Measurements from ENCODE around the gene HLX. TPM values are rescaled to one million over a fixed set of nuclear protein-coding genes. Genes with fewer than 3 reads are reported as not detected.

The HLX gene
- total and polyA plus RNA-seq, 4 donors = 3.0 to 8.3 (median 6.1) TPM

DNA sequence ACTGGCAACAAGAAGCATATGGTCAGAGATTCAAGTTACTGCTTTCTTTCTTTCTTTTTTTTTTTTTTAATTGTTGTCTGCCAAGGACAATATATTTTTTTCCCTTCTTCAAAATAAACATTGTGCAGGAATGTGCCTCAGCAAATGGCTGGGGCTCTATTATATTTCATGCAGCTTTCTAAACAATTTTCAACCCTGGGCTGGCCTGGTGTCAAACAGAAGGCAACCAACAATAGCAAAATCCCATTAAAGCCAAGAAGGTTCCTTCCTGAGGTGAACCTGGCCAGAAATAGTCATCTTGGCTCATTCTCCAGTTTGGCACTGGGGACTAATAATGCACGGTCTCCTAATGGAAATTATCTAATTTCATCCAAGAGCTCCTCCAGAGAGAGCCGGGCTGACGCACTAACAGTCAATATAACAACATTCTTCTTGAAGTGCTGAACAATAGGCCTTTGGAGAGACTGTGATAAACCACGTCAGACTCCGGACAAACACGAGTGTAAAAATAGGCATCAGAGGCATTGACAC is 35.7 kb upstream of the HLX start:
- Histone ChIP-seq H3K27me3 (ENCODE audit: control insufficient read depth in 4 of 4, insufficient read depth in 4 of 4, low read length in 3 of 4) (no peaks in the 10 kb centered on the region), H3K9me3 (ENCODE audit: control insufficient read depth in 4 of 4, low read length in 3 of 4) (no peaks in the 10 kb centered on the region), H3K4me3 (ENCODE audit: low read depth in 1 of 3, low read length in 3 of 3) (no peak overlapping the region), H3K4me1 (ENCODE audit: control insufficient read depth in 4 of 4, insufficient read depth in 4 of 4, low read length in 3 of 4) (peaks cover 0 to 2% (median 0%) of the 10 kb centered on the region in 4 donors), H3K36me3 (ENCODE audit: control insufficient read depth in 4 of 4, insufficient read depth in 3 of 4, low read depth in 1 of 4, low read length in 3 of 4) (no peaks in the 10 kb centered on the region), H3K9ac (ENCODE audit: low read depth in 1 of 2, low read length in 2 of 2) (no peak overlapping the region), H3K27ac (ENCODE audit: low read depth in 1 of 2, low read length in 2 of 2) (no peak overlapping the region)
- no peak for DNase-seq (ENCODE audit: low spot score)
- peak; percentile 76 for TF ChIP-seq NR2F2 (IDR thresholded peaks at IDR 0.05)
- TF ChIP-seq SP1 (IDR thresholded peaks at IDR 0.05) = peak; percentile 21
- TF ChIP-seq JUND (IDR thresholded peaks at IDR 0.05) = no peak
- no peak for TF ChIP-seq GABPA (IDR thresholded peaks at IDR 0.05 in 1 of 2, conservative IDR thresholded peaks at IDR 0.05 in 1 of 2)
- 74% methylated on average over 6 of the region's 6 CpGs for WGBS

DNA sequence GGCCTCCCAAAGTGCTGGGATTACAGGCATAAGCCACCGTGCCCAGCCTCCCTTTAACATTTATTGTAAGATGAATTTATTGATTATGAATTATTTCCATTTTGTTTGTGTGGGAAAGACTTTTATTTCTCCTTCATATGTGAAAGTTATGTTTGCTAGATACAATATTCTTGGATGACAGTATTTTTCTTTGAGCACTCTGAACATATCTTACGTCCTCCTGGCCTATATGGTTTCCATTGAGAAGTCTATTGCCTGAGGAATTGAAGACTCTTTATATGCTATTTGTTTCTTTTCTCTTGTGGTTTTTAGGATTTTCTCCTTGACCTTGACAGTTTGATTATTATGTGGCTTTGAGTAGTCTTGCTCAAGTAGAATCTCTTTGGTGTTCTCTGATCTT is 26.8 kb upstream of the HLX start:
- no peak for DNase-seq (ENCODE audit: low spot score)
- H3K27ac ChIP-seq (ENCODE audit: low read depth in 1 of 2, low read length in 2 of 2) = no peak overlapping the region
- no peaks in the 10 kb centered on the region for H3K27me3 ChIP-seq (ENCODE audit: control insufficient read depth in 4 of 4, insufficient read depth in 4 of 4, low read length in 3 of 4)
- H3K4me3 ChIP-seq (ENCODE audit: low read depth in 1 of 3, low read length in 3 of 3) = no peak overlapping the region
- H3K9ac ChIP-seq (ENCODE audit: low read depth in 1 of 2, low read length in 2 of 2) = no peak overlapping the region
- H3K4me1 ChIP-seq (ENCODE audit: control insufficient read depth in 4 of 4, insufficient read depth in 4 of 4, low read length in 3 of 4) = peaks cover 0 to 5% (median 0%) of the 10 kb centered on the region in 4 donors
- H3K9me3 ChIP-seq (ENCODE audit: control insufficient read depth in 4 of 4, low read length in 3 of 4) = peaks cover 0 to 3% (median under 1%) of the 10 kb centered on the region in 4 donors
- TF ChIP-seq, protein P1, sequence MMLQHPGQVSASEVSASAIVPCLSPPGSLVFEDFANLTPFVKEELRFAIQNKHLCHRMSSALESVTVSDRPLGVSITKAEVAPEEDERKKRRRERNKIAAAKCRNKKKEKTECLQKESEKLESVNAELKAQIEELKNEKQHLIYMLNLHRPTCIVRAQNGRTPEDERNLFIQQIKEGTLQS (IDR thresholded peaks at IDR 0.05) = no peak
- TF ChIP-seq FOXA1 (IDR thresholded peaks at IDR 0.05) (no peak), HNF4G (IDR thresholded peaks at IDR 0.05) (no peak)
- TF ChIP-seq, protein P2, sequence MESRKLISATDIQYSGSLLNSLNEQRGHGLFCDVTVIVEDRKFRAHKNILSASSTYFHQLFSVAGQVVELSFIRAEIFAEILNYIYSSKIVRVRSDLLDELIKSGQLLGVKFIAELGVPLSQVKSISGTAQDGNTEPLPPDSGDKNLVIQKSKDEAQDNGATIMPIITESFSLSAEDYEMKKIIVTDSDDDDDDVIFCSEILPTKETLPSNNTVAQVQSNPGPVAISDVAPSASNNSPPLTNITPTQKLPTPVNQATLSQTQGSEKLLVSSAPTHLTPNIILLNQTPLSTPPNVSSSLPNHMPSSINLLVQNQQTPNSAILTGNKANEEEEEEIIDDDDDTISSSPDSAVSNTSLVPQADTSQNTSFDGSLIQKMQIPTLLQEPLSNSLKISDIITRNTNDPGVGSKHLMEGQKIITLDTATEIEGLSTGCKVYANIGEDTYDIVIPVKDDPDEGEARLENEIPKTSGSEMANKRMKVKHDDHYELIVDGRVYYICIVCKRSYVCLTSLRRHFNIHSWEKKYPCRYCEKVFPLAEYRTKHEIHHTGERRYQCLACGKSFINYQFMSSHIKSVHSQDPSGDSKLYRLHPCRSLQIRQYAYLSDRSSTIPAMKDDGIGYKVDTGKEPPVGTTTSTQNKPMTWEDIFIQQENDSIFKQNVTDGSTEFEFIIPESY (IDR thresholded peaks at IDR 0.05) = no peak
- no peaks in the 10 kb centered on the region for H3K36me3 ChIP-seq (ENCODE audit: control insufficient read depth in 4 of 4, insufficient read depth in 3 of 4, low read depth in 1 of 4, low read length in 3 of 4)
- 97% methylated on average over 2 of the region's 2 CpGs for WGBS

DNA sequence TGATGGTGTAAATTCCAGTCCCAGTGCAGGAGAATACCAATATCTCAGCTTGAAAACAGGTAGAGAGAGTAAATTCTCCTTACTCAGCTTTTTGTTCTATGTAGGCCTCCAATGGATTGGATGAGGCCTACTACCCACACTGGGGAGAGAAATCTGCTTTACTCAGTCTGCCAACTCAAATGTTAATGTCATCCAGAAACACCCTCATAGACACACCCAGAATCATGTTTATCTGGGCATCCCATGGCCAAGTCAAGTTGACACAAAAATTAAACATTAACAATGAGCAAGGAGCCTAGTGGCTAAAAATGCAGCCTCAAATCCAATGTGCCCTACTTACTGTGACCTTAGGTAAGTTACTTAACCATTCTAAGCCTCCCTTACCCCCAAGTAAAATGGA is 6.9 kb upstream of the HLX start:
- peak overlapping the region in 1 of 2 donors; percentile 33 for H3K27ac ChIP-seq (ENCODE audit: low read depth in 1 of 2, low read length in 2 of 2)
- H3K4me3 ChIP-seq (ENCODE audit: low read depth in 1 of 3, low read length in 3 of 3) = no peak overlapping the region
- H3K36me3 ChIP-seq (ENCODE audit: control insufficient read depth in 4 of 4, insufficient read depth in 3 of 4, low read depth in 1 of 4, low read length in 3 of 4) = no peaks in the 10 kb centered on the region
- peaks cover 0 to 53% (median 46%) of the 10 kb centered on the region in 4 donors for H3K4me1 ChIP-seq (ENCODE audit: control insufficient read depth in 4 of 4, insufficient read depth in 4 of 4, low read length in 3 of 4)
- no peak for DNase-seq (ENCODE audit: low spot score)
- H3K9me3 ChIP-seq (ENCODE audit: control insufficient read depth in 4 of 4, low read length in 3 of 4) = no peaks in the 10 kb centered on the region
- no peaks in the 10 kb centered on the region for H3K27me3 ChIP-seq (ENCODE audit: control insufficient read depth in 4 of 4, insufficient read depth in 4 of 4, low read length in 3 of 4)
- H3K9ac ChIP-seq (ENCODE audit: low read depth in 1 of 2, low read length in 2 of 2) = no peak overlapping the region
- TF ChIP-seq FOXA1 (IDR thresholded peaks at IDR 0.05) = peak; percentile 97
- TF ChIP-seq, protein P3, sequence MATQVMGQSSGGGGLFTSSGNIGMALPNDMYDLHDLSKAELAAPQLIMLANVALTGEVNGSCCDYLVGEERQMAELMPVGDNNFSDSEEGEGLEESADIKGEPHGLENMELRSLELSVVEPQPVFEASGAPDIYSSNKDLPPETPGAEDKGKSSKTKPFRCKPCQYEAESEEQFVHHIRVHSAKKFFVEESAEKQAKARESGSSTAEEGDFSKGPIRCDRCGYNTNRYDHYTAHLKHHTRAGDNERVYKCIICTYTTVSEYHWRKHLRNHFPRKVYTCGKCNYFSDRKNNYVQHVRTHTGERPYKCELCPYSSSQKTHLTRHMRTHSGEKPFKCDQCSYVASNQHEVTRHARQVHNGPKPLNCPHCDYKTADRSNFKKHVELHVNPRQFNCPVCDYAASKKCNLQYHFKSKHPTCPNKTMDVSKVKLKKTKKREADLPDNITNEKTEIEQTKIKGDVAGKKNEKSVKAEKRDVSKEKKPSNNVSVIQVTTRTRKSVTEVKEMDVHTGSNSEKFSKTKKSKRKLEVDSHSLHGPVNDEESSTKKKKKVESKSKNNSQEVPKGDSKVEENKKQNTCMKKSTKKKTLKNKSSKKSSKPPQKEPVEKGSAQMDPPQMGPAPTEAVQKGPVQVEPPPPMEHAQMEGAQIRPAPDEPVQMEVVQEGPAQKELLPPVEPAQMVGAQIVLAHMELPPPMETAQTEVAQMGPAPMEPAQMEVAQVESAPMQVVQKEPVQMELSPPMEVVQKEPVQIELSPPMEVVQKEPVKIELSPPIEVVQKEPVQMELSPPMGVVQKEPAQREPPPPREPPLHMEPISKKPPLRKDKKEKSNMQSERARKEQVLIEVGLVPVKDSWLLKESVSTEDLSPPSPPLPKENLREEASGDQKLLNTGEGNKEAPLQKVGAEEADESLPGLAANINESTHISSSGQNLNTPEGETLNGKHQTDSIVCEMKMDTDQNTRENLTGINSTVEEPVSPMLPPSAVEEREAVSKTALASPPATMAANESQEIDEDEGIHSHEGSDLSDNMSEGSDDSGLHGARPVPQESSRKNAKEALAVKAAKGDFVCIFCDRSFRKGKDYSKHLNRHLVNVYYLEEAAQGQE (IDR thresholded peaks at IDR 0.05) = peak; percentile 76
- TF ChIP-seq, protein P1 (IDR thresholded peaks at IDR 0.05) = no peak
- TF ChIP-seq HNF4G (IDR thresholded peaks at IDR 0.05) = no peak
- TF ChIP-seq RXRA (IDR thresholded peaks at IDR 0.05) = peak; percentile 91 to 94
- peak in 1 of 2 donors; percentile 32 for TF ChIP-seq GABPA (IDR thresholded peaks at IDR 0.05 in 1 of 2, conservative IDR thresholded peaks at IDR 0.05 in 1 of 2)
- peak; percentile 54 for TF ChIP-seq TAF1 (conservative IDR thresholded peaks at IDR 0.05)
- TF ChIP-seq, protein P4, sequence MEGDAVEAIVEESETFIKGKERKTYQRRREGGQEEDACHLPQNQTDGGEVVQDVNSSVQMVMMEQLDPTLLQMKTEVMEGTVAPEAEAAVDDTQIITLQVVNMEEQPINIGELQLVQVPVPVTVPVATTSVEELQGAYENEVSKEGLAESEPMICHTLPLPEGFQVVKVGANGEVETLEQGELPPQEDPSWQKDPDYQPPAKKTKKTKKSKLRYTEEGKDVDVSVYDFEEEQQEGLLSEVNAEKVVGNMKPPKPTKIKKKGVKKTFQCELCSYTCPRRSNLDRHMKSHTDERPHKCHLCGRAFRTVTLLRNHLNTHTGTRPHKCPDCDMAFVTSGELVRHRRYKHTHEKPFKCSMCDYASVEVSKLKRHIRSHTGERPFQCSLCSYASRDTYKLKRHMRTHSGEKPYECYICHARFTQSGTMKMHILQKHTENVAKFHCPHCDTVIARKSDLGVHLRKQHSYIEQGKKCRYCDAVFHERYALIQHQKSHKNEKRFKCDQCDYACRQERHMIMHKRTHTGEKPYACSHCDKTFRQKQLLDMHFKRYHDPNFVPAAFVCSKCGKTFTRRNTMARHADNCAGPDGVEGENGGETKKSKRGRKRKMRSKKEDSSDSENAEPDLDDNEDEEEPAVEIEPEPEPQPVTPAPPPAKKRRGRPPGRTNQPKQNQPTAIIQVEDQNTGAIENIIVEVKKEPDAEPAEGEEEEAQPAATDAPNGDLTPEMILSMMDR (IDR thresholded peaks at IDR 0.05; ENCODE audit: low read depth, low read length, missing input control) = peak; percentile 6
- TF ChIP-seq HNF4A (conservative IDR thresholded peaks at IDR 0.05) = peak; percentile 73 to 77
- TF ChIP-seq, protein P2 (IDR thresholded peaks at IDR 0.05) = peak; percentile 86
- TF ChIP-seq, protein P5, sequence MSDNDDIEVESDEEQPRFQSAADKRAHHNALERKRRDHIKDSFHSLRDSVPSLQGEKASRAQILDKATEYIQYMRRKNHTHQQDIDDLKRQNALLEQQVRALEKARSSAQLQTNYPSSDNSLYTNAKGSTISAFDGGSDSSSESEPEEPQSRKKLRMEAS (IDR thresholded peaks at IDR 0.05) = peak; percentile 75
- TF ChIP-seq NR2F2 (IDR thresholded peaks at IDR 0.05) = peak; percentile 8
- peak; percentile 90 for TF ChIP-seq YY1 (IDR thresholded peaks at IDR 0.05)
- TF ChIP-seq JUND (IDR thresholded peaks at IDR 0.05) = peak; percentile 60 to 78
- peak in 1 of 2 donors; percentile 64 for TF ChIP-seq EGR1 (IDR thresholded peaks at IDR 0.05; ENCODE audit: low read depth in 2 of 2)
- TF ChIP-seq RAD21 (IDR thresholded peaks at IDR 0.05) = peak; percentile 53 to 64

Measured in liver (tissue), 9 donors.